WTC11 (cell line): ENCODE results near the gene JAZF1. TPM values are rescaled to one million over a fixed set of nuclear protein-coding genes. Genes with fewer than 3 reads are reported as not detected.

ENCODE experiments used
- ATAC-seq: fragments of 200-7000 bp; cut with Tn5 transposase; 2 replicates; pipeline ENCODE4 v1.10.0; 2021; ENCODE audit warnings: mild to moderate bottlenecking, moderate library complexity
- CTCF ChIA-PET: fragments of 300-600 bp; sonication (Branson Sonifier 250); formaldehyde crosslinking; loops from one replicate; lab custom pipeline; 2021; ENCODE audit warnings: antibody characterized with exemption; lab: Charles Lee
- POLR2A ChIA-PET: fragments of 350-600 bp; sonication (Branson Sonifier 250); formaldehyde crosslinking; loops from one replicate; lab custom pipeline; 2021; ENCODE audit warnings: antibody characterized with exemption; lab: Charles Lee
- DNase-seq: peaks from one replicate; pipeline ENCODE4 v3.0.0; 2021; ENCODE audit warnings: low spot score
- H3K27ac Mint-ChIP-seq: 2 replicates; pipeline ENCODE4 v1.8.0; 2021; ENCODE audit warnings: mixed read lengths
- H3K27me3 Mint-ChIP-seq: 2 replicates; pipeline ENCODE4 v1.8.0; 2021; ENCODE audit warnings: low read depth, mild to moderate bottlenecking, moderate library complexity, mixed read lengths
- H3K36me3 Mint-ChIP-seq: 2 replicates; pipeline ENCODE4 v1.8.0; 2021; ENCODE audit warnings: mixed read lengths
- H3K4me1 Mint-ChIP-seq: 2 replicates; pipeline ENCODE4 v1.8.0; 2022; ENCODE audit warnings: mixed read lengths
- H3K4me3 Mint-ChIP-seq: 2 replicates; pipeline ENCODE4 v1.8.0; 2021; ENCODE audit warnings: mild to moderate bottlenecking, moderate library complexity, mixed read lengths
- H3K9me3 Mint-ChIP-seq: 2 replicates; pipeline ENCODE4 v1.8.0; 2021; ENCODE audit warnings: mixed read lengths
- CBFB ChIP-seq: sonication (generic); formaldehyde crosslinking; IDR thresholded peaks from 2 replicates; pipeline ENCODE4 v1.8.1; 2022; ENCODE audit warnings: mild to moderate bottlenecking, low read depth, missing genetic modification reagents
- EMX1 ChIP-seq: fragments of 250-450 bp; sonication (Bioruptor Pico); IDR thresholded peaks from 2 replicates; pipeline ENCODE4 v1.8.0; 2021; ENCODE audit warnings: mild to moderate bottlenecking
- ESRRA ChIP-seq: sonication (generic); formaldehyde crosslinking; IDR thresholded peaks from 2 replicates; pipeline ENCODE4 v1.8.1; 2022; ENCODE audit warnings: mild to moderate bottlenecking, missing genetic modification reagents, borderline replicate concordance
- FOXJ3 ChIP-seq: sonication (generic); formaldehyde crosslinking; IDR thresholded peaks from 2 replicates; pipeline ENCODE4 v1.9.0; 2021; ENCODE audit warnings: missing genetic modification reagents, mild to moderate bottlenecking, borderline replicate concordance
- KAT7 ChIP-seq: sonication (generic); formaldehyde crosslinking; IDR thresholded peaks from 2 replicates; pipeline ENCODE4 v1.8.1; 2023; ENCODE audit warnings: missing genetic modification reagents, mild to moderate bottlenecking, borderline replicate concordance
- NFATC4 ChIP-seq: fragments of 250-450 bp; sonication (Bioruptor Pico); IDR thresholded peaks from 2 replicates; pipeline ENCODE4 v1.9.0; 2021; ENCODE audit warnings: mild to moderate bottlenecking
- NFYB ChIP-seq: sonication (generic); formaldehyde crosslinking; conservative IDR thresholded peaks from 2 replicates; pipeline ENCODE4 v1.8.0; 2022; ENCODE audit warnings: low read depth, missing genetic modification reagents
- NR1H2 ChIP-seq: sonication (generic); formaldehyde crosslinking; IDR thresholded peaks from 2 replicates; pipeline ENCODE4 v1.9.0; 2021; ENCODE audit warnings: mild to moderate bottlenecking, moderate library complexity, missing genetic modification reagents
- ZNF671 ChIP-seq: fragments of 250-450 bp; sonication (Bioruptor Pico); IDR thresholded peaks from 2 replicates; pipeline ENCODE4 v1.8.0; 2021; ENCODE audit warnings: mild to moderate bottlenecking
- total RNA-seq: library from RNA; stranded (reverse); gene quantifications from 3 replicates; pipeline ENCODE4 v1.2.3, GENCODE V29; 2021
- TF ChIP-seq, protein P1 (sequence below): fragments of 250-450 bp; sonication (Bioruptor Pico); IDR thresholded peaks from 2 replicates; pipeline ENCODE4 v1.9.0; 2021; ENCODE audit warnings: mild to moderate bottlenecking
- TF ChIP-seq, protein P2 (sequence below): sonication (generic); formaldehyde crosslinking; IDR thresholded peaks from 2 replicates; pipeline ENCODE4 v1.8.1; 2023; ENCODE audit warnings: mild to moderate bottlenecking, missing genetic modification reagents, moderate library complexity
- TF ChIP-seq, protein P3 (sequence below): sonication (generic); formaldehyde crosslinking; IDR thresholded peaks from 2 replicates; pipeline ENCODE4 v1.8.1; 2022; ENCODE audit warnings: low read depth, mild to moderate bottlenecking, moderate library complexity, missing genetic modification reagents, borderline replicate concordance
- TF ChIP-seq, protein P4 (sequence below): sonication (generic); formaldehyde crosslinking; IDR thresholded peaks from 2 replicates; pipeline ENCODE4 v1.8.0; 2022; ENCODE audit warnings: mild to moderate bottlenecking, missing genetic modification reagents
- TF ChIP-seq, protein P5 (sequence below): sonication (generic); formaldehyde crosslinking; conservative IDR thresholded peaks from 2 replicates; pipeline ENCODE4 v1.8.1; 2023; ENCODE audit warnings: mild to moderate bottlenecking, low read depth, missing genetic modification reagents, moderate library complexity
- TF ChIP-seq, protein P6 (sequence below): sonication (generic); formaldehyde crosslinking; IDR thresholded peaks from 2 replicates; pipeline ENCODE4 v1.8.0; 2023; ENCODE audit warnings: missing genetic modification reagents, mild to moderate bottlenecking, borderline replicate concordance
- TF ChIP-seq, protein P7 (sequence below): fragments of 250-450 bp; sonication (Bioruptor Pico); conservative IDR thresholded peaks from 2 replicates; pipeline ENCODE4 v1.9.0; 2021; ENCODE audit warnings: mild to moderate bottlenecking

JAZF1 gene
- total RNA-seq, 1 experiment from 2014 or later, result 19.0 TPM

DNA sequence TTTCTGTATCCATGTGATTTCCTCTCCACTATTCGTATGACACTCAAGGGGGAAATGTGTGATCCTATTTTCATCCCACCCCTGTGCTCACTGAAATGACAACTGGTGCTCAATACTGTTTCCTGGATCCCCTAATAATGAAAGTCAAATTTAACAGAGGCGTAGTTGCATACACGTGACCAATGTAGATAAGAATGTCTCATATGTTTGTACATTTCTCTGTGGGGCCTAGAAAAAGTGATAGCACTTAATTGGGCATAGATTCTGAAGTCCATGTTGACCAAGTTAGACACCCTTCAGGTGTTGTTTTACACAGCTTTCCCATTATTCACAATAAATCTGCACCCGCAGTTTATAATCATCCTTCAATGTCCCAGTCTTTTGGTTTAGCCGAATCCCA is 59.1 kb downstream of the JAZF1 start:
- no peak overlapping the region for H3K27ac Mint-ChIP-seq
- ChIA-PET POLR2A (no interaction called here), CTCF (interaction anchor here (1.9 to 3.5 kb wide), 3 partner anchors 25 to 60 kb away, joined by 5 to 13 read pairs (median 8); no protein-coding TSS in a partner anchor)
- H3K27me3 Mint-ChIP-seq, result peaks cover 37% of the 10 kb centered on the region
- H3K4me3 Mint-ChIP-seq, result no peak overlapping the region
- H3K9me3 Mint-ChIP-seq, result no peaks in the 10 kb centered on the region
- ATAC-seq (no peak), DNase-seq (no peak)
- peaks cover 34% of the 10 kb centered on the region for H3K4me1 Mint-ChIP-seq
- no peak for TF ChIP-seq ESRRA
- TF ChIP-seq NFYB, result no peak
- no peaks in the 10 kb centered on the region for H3K36me3 Mint-ChIP-seq

DNA sequence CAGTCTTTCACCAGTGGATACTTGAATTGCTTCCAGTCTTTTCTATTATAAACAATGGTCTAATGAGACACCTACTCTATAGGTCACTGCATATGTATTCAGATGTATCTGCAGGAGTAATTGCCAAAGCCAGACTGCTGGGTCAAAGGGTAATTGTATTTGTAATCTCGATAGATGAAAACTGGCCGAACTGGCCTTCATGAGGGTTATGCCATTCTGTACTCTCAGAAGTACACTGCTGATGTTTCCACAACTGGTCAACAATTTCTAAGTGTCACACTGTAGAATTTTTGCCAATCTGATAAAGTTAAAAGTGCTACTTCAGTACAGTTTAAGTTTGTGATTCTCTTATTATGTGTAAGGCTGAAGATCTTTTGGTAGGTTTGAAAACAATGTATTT is 64.6 kb downstream of the JAZF1 start:
- Mint-ChIP-seq H3K27ac (no peak overlapping the region), H3K4me3 (no peak overlapping the region), H3K27me3 (no peaks in the 10 kb centered on the region), H3K36me3 (no peaks in the 10 kb centered on the region), H3K4me1 (no peaks in the 10 kb centered on the region), H3K9me3 (no peaks in the 10 kb centered on the region)
- ChIA-PET POLR2A (no interaction called here), CTCF (no interaction called here)
- ATAC-seq, result no peak
- TF ChIP-seq, protein P1, sequence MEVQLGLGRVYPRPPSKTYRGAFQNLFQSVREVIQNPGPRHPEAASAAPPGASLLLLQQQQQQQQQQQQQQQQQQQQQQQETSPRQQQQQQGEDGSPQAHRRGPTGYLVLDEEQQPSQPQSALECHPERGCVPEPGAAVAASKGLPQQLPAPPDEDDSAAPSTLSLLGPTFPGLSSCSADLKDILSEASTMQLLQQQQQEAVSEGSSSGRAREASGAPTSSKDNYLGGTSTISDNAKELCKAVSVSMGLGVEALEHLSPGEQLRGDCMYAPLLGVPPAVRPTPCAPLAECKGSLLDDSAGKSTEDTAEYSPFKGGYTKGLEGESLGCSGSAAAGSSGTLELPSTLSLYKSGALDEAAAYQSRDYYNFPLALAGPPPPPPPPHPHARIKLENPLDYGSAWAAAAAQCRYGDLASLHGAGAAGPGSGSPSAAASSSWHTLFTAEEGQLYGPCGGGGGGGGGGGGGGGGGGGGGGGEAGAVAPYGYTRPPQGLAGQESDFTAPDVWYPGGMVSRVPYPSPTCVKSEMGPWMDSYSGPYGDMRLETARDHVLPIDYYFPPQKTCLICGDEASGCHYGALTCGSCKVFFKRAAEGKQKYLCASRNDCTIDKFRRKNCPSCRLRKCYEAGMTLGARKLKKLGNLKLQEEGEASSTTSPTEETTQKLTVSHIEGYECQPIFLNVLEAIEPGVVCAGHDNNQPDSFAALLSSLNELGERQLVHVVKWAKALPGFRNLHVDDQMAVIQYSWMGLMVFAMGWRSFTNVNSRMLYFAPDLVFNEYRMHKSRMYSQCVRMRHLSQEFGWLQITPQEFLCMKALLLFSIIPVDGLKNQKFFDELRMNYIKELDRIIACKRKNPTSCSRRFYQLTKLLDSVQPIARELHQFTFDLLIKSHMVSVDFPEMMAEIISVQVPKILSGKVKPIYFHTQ (CRISPR knock-in tag), result no peak
- TF ChIP-seq EMX1 (CRISPR knock-in tag), result no peak
- TF ChIP-seq ZNF671, result no peak
- no peak for TF ChIP-seq NFATC4
- TF ChIP-seq, protein P2, sequence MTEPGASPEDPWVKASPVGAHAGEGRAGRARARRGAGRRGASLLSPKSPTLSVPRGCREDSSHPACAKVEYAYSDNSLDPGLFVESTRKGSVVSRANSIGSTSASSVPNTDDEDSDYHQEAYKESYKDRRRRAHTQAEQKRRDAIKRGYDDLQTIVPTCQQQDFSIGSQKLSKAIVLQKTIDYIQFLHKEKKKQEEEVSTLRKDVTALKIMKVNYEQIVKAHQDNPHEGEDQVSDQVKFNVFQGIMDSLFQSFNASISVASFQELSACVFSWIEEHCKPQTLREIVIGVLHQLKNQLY (CRISPR knock-in tag), result no peak
- TF ChIP-seq, protein P3, sequence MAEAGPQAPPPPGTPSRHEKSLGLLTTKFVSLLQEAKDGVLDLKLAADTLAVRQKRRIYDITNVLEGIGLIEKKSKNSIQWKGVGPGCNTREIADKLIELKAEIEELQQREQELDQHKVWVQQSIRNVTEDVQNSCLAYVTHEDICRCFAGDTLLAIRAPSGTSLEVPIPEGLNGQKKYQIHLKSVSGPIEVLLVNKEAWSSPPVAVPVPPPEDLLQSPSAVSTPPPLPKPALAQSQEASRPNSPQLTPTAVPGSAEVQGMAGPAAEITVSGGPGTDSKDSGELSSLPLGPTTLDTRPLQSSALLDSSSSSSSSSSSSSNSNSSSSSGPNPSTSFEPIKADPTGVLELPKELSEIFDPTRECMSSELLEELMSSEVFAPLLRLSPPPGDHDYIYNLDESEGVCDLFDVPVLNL (CRISPR knock-in tag), result no peak
- TF ChIP-seq, protein P4, sequence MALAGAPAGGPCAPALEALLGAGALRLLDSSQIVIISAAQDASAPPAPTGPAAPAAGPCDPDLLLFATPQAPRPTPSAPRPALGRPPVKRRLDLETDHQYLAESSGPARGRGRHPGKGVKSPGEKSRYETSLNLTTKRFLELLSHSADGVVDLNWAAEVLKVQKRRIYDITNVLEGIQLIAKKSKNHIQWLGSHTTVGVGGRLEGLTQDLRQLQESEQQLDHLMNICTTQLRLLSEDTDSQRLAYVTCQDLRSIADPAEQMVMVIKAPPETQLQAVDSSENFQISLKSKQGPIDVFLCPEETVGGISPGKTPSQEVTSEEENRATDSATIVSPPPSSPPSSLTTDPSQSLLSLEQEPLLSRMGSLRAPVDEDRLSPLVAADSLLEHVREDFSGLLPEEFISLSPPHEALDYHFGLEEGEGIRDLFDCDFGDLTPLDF (CRISPR knock-in tag), result no peak
- no peak for DNase-seq

DNA sequence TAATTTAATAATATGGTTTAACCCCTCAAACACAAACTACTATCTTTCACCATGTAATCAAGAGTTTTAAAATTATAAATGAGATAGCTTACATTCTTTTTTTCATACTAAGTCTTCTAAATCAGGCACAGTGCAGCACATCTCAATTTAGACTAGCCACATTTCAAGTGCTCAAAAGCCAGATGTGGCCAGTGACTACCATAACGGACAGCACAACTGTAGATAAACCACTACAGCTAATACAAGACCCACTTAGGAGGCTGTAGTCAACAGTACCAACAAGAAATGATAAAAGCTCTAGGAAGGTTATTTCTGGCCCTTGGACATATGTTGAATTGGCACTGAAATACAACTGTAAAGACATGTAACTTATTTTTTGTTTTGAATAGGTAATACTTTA is 65.3 kb downstream of the JAZF1 start:
- ChIA-PET POLR2A (no interaction called here), CTCF (no interaction called here)
- Mint-ChIP-seq H3K4me3 (no peak overlapping the region), H3K27ac (no peak overlapping the region), H3K36me3 (no peaks in the 10 kb centered on the region), H3K4me1 (no peaks in the 10 kb centered on the region), H3K27me3 (no peaks in the 10 kb centered on the region), H3K9me3 (no peaks in the 10 kb centered on the region)
- ATAC-seq (no peak), DNase-seq (no peak)
- TF ChIP-seq, protein P5, sequence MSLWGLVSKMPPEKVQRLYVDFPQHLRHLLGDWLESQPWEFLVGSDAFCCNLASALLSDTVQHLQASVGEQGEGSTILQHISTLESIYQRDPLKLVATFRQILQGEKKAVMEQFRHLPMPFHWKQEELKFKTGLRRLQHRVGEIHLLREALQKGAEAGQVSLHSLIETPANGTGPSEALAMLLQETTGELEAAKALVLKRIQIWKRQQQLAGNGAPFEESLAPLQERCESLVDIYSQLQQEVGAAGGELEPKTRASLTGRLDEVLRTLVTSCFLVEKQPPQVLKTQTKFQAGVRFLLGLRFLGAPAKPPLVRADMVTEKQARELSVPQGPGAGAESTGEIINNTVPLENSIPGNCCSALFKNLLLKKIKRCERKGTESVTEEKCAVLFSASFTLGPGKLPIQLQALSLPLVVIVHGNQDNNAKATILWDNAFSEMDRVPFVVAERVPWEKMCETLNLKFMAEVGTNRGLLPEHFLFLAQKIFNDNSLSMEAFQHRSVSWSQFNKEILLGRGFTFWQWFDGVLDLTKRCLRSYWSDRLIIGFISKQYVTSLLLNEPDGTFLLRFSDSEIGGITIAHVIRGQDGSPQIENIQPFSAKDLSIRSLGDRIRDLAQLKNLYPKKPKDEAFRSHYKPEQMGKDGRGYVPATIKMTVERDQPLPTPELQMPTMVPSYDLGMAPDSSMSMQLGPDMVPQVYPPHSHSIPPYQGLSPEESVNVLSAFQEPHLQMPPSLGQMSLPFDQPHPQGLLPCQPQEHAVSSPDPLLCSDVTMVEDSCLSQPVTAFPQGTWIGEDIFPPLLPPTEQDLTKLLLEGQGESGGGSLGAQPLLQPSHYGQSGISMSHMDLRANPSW (CRISPR knock-in tag), result no peak
- TF ChIP-seq, protein P6, sequence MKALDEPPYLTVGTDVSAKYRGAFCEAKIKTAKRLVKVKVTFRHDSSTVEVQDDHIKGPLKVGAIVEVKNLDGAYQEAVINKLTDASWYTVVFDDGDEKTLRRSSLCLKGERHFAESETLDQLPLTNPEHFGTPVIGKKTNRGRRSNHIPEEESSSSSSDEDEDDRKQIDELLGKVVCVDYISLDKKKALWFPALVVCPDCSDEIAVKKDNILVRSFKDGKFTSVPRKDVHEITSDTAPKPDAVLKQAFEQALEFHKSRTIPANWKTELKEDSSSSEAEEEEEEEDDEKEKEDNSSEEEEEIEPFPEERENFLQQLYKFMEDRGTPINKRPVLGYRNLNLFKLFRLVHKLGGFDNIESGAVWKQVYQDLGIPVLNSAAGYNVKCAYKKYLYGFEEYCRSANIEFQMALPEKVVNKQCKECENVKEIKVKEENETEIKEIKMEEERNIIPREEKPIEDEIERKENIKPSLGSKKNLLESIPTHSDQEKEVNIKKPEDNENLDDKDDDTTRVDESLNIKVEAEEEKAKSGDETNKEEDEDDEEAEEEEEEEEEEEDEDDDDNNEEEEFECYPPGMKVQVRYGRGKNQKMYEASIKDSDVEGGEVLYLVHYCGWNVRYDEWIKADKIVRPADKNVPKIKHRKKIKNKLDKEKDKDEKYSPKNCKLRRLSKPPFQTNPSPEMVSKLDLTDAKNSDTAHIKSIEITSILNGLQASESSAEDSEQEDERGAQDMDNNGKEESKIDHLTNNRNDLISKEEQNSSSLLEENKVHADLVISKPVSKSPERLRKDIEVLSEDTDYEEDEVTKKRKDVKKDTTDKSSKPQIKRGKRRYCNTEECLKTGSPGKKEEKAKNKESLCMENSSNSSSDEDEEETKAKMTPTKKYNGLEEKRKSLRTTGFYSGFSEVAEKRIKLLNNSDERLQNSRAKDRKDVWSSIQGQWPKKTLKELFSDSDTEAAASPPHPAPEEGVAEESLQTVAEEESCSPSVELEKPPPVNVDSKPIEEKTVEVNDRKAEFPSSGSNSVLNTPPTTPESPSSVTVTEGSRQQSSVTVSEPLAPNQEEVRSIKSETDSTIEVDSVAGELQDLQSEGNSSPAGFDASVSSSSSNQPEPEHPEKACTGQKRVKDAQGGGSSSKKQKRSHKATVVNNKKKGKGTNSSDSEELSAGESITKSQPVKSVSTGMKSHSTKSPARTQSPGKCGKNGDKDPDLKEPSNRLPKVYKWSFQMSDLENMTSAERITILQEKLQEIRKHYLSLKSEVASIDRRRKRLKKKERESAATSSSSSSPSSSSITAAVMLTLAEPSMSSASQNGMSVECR, result no peak
- TF ChIP-seq NR1H2 (CRISPR knock-in tag) (no peak), CBFB (CRISPR knock-in tag) (no peak), NFATC4 (no peak), FOXJ3 (no peak), KAT7 (CRISPR knock-in tag) (no peak)
- TF ChIP-seq, protein P7, sequence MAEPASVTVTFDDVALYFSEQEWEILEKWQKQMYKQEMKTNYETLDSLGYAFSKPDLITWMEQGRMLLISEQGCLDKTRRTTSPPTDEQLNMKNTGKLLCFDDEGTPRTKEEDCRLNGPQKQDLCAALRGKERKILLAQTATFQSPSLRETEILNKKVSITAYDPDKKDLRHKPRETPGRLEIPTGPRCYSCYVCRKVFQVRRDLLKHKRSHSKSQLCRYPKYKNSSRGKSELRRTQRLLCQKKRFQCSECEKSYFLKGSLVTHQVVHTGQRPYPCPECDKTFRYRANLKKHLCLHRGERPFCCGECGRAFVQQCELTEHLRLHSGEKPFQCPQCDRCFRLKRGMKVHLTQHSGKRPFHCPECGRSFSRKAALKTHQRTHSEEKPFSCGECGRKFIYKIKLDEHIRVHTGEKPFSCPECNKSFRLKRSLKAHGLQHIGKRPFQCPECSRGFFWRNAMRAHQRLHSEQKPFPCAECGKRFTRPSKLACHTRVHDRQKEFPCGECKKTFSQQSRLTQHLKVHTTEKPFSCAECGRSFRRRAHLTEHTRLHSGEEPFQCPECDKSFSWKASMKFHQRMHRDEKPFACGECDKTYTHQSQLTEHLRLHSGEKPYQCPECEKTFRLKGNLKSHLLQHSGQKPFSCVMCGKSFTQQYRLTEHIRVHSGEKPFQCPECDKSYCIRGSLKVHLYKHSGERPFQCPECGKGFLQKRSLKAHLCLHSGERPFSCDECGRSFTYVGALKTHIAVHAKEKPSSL (CRISPR knock-in tag), result no peak
